ENCODE results near the gene FANCF.
A peak's percentile ranks its signal among the peaks of the same experiment; 100 is the strongest.

Gene FANCF

DNA sequence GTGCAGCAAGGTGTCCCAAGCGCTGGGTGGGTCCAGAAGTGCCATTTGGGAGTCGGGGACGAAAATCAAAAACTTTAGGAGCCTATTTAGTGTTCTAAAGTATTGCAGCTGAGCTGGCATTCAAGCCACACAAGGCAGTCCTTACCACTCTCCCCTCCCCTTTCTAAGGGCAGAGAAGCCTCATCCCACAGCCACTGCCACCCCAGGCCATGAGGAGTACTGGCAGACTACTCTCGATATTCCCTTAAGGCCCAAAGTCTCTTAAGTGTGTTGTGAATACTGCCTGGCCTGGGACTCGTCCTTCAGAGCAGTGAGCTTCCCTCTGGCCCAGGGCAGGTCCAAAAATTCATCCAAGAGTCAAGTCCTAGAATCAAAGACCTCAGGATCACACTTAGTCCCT is 7.8 kb downstream of the FANCF start:
- Histone ChIP-seq H3K9me3 (ENCODE audit: control insufficient read depth, low read length) (peaks cover 13% of the 10 kb centered on the region), H3K4me3 (ENCODE audit: low read length) (no peak overlapping the region), H3K9ac (ENCODE audit: low read length) (no peak overlapping the region), H3K27me3 (replicated peaks; ENCODE audit: control insufficient read depth, insufficient read depth, low read length) (no peaks in the 10 kb centered on the region), H3K4me1 (ENCODE audit: control insufficient read depth, insufficient read depth, low read length) (no peaks in the 10 kb centered on the region), H3K36me3 (ENCODE audit: control insufficient read depth, insufficient read depth, low read length, severe bottlenecking) (no peaks in the 10 kb centered on the region)
- no peak for DNase-seq (ENCODE audit: low read depth)

DNA sequence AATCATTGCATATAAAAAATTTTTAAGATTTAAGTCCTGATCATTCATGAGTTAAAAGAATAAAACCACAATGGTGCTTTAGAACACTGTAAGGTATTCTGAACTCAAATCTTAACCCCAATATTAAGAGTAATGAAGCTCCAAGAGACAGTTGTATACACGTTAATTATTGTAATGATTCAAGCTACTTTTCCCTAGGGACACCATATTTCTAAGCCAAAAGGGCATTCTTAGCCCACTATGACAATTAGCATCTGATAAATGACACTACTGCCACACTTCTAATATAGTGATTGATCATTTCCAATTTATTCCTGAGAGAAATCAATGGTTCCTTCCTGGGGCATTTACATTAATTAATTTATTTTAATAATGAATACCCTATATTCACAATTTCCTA is 21.7 kb downstream of the FANCF start:
- Histone ChIP-seq H3K9me3 (ENCODE audit: control insufficient read depth, low read length) (no peaks in the 10 kb centered on the region), H3K9ac (ENCODE audit: low read length) (no peak overlapping the region), H3K4me1 (ENCODE audit: control insufficient read depth, insufficient read depth, low read length) (no peaks in the 10 kb centered on the region), H3K4me3 (ENCODE audit: low read length) (no peak overlapping the region), H3K36me3 (ENCODE audit: control insufficient read depth, insufficient read depth, low read length, severe bottlenecking) (no peaks in the 10 kb centered on the region), H3K27me3 (replicated peaks; ENCODE audit: control insufficient read depth, insufficient read depth, low read length) (no peaks in the 10 kb centered on the region)
- no peak for DNase-seq (ENCODE audit: low read depth)

DNA sequence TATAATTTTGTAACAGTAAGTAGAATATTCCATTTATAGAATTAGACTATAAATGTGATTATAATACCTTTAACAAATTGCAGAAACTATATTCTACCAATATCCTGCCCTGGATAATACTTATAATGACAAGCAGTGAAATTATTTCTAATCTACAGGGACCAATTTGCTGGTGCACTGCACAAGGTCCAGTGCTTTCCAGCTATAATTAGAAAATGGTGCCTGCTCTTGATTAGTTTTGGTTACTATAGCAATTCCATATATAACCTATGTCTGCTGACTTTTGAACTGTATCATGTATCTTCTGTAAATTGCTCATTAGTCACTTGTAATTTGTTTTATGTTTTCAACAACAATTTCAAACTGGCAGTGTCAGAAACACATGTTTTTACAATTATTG is 23.1 kb downstream of the FANCF start:
- no peaks in the 10 kb centered on the region for H3K36me3 ChIP-seq (ENCODE audit: control insufficient read depth, insufficient read depth, low read length, severe bottlenecking)

GRCh38 chr11:22599458-22599857 is 26.2 kb downstream of the FANCF start:
- Histone ChIP-seq H3K9ac (ENCODE audit: low read length) (no peak overlapping the region), H3K27me3 (replicated peaks; ENCODE audit: control insufficient read depth, insufficient read depth, low read length) (no peaks in the 10 kb centered on the region), H3K4me3 (ENCODE audit: low read length) (no peak overlapping the region), H3K4me1 (ENCODE audit: control insufficient read depth, insufficient read depth, low read length) (no peaks in the 10 kb centered on the region), H3K36me3 (ENCODE audit: control insufficient read depth, insufficient read depth, low read length, severe bottlenecking) (no peaks in the 10 kb centered on the region), H3K9me3 (ENCODE audit: control insufficient read depth, low read length) (peaks cover 4% of the 10 kb centered on the region)
- DNase-seq (ENCODE audit: low read depth), result no peak

More for the DNA sequence above, 23.1 kb downstream of the FANCF start:
- Histone ChIP-seq H3K4me3 (ENCODE audit: low read length) (no peak overlapping the region), H3K27me3 (replicated peaks; ENCODE audit: control insufficient read depth, insufficient read depth, low read length) (no peaks in the 10 kb centered on the region), H3K9me3 (ENCODE audit: control insufficient read depth, low read length) (no peaks in the 10 kb centered on the region), H3K4me1 (ENCODE audit: control insufficient read depth, insufficient read depth, low read length) (no peaks in the 10 kb centered on the region), H3K9ac (ENCODE audit: low read length) (no peak overlapping the region)
- no peak for DNase-seq (ENCODE audit: low read depth)

GRCh38 chr11:22597062-22597461 is 28.6 kb downstream of the FANCF start:
- H3K9ac ChIP-seq (ENCODE audit: low read length), result no peak overlapping the region
- no peak for DNase-seq (ENCODE audit: low read depth)
- no peaks in the 10 kb centered on the region for H3K36me3 ChIP-seq (ENCODE audit: control insufficient read depth, insufficient read depth, low read length, severe bottlenecking)
- no peaks in the 10 kb centered on the region for H3K27me3 ChIP-seq (replicated peaks; ENCODE audit: control insufficient read depth, insufficient read depth, low read length)
- H3K4me3 ChIP-seq (ENCODE audit: low read length), result no peak overlapping the region
- H3K4me1 ChIP-seq (ENCODE audit: control insufficient read depth, insufficient read depth, low read length), result no peaks in the 10 kb centered on the region
- peaks cover 14% of the 10 kb centered on the region for H3K9me3 ChIP-seq (ENCODE audit: control insufficient read depth, low read length)

DNA sequence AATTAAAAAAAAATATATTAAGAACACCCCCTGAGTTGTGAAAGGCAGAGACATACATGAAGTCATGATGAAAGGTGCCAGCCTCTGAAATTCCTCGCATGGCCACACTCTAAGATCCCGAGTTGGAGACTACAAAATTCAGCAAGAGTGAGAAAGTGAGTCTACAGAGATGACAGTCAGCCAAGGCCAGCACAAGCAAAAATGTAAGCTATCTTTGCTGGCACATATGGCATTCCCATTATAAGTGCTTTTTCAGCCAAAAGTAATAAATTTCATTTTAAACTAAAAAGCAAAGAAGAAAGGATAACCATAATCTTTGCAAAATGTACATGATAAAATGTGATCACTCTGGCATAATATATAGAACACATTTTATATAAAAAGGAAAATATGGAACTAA is 40.6 kb downstream of the FANCF start:
- DNase-seq (ENCODE audit: low read depth), result no peak
- Histone ChIP-seq H3K9me3 (ENCODE audit: control insufficient read depth, low read length) (peaks cover 8% of the 10 kb centered on the region), H3K4me1 (ENCODE audit: control insufficient read depth, insufficient read depth, low read length) (no peaks in the 10 kb centered on the region), H3K36me3 (ENCODE audit: control insufficient read depth, insufficient read depth, low read length, severe bottlenecking) (no peaks in the 10 kb centered on the region), H3K4me3 (ENCODE audit: low read length) (no peak overlapping the region), H3K27me3 (replicated peaks; ENCODE audit: control insufficient read depth, insufficient read depth, low read length) (no peaks in the 10 kb centered on the region), H3K9ac (ENCODE audit: low read length) (no peak overlapping the region)

- Histone ChIP-seq H3K9ac (ENCODE audit: low read length) (no peak overlapping the region), H3K4me1 (ENCODE audit: control insufficient read depth, insufficient read depth, low read length) (no peaks in the 10 kb centered on the region), H3K27me3 (replicated peaks; ENCODE audit: control insufficient read depth, insufficient read depth, low read length) (no peaks in the 10 kb centered on the region), H3K4me3 (ENCODE audit: low read length) (no peak overlapping the region), H3K9me3 (ENCODE audit: control insufficient read depth, low read length) (peaks cover 4% of the 10 kb centered on the region), H3K36me3 (ENCODE audit: control insufficient read depth, insufficient read depth, low read length, severe bottlenecking) (no peaks in the 10 kb centered on the region)
- DNase-seq (ENCODE audit: low read depth), result no peak
These were observed 41.6 kb downstream of the FANCF start for GRCh38 chr11:22583963-22584492.

GRCh38 chr11:22582151-22582410 is 43.5 kb downstream of the FANCF start:
- Histone ChIP-seq H3K4me3 (ENCODE audit: low read length) (no peak overlapping the region), H3K9ac (ENCODE audit: low read length) (no peak overlapping the region), H3K4me1 (ENCODE audit: control insufficient read depth, insufficient read depth, low read length) (no peaks in the 10 kb centered on the region), H3K27me3 (replicated peaks; ENCODE audit: control insufficient read depth, insufficient read depth, low read length) (no peaks in the 10 kb centered on the region), H3K36me3 (ENCODE audit: control insufficient read depth, insufficient read depth, low read length, severe bottlenecking) (no peaks in the 10 kb centered on the region), H3K9me3 (ENCODE audit: control insufficient read depth, low read length) (no peaks in the 10 kb centered on the region)
- no peak for DNase-seq (ENCODE audit: low read depth)

DNA sequence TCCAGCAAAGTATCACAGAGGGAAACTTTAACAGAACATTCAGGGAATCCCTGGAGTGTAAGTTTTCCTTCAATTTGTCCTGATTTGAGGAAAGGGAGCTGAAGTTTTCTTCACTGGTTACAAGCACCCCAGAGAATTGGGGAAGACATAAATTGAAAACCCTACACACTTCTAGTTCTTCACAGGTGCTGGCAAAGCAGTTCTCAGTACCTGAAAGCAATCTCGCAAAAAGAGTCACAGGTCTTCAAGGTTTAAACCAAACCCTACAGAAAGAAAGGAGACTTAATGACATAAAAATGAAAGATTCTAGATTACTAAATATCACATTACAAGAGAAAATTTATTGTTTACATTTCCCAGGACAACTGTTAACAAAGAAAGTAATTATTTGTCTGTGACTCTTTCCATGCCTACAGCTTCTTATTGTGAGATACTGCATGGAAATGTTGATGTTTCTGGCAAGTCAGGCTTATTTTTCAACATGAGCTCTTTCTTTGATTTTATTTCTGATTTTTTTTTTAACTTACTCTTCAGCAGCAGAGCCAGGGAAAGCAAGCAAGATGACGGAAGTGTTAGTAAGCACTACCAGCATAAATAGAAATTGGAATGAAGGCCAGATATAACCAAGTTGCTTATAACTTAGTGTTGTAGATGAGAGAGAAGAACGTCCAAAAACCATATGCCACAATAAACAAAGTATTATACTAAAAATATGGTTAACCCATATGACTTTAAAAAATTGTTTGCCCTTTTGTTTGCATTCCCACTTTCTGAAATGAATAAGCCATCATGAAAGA is 44.1 kb downstream of the FANCF start:
- Histone ChIP-seq H3K4me3 (ENCODE audit: low read length) (no peak overlapping the region), H3K9ac (ENCODE audit: low read length) (no peak overlapping the region), H3K4me1 (ENCODE audit: control insufficient read depth, insufficient read depth, low read length) (no peaks in the 10 kb centered on the region), H3K36me3 (ENCODE audit: control insufficient read depth, insufficient read depth, low read length, severe bottlenecking) (no peaks in the 10 kb centered on the region), H3K27me3 (replicated peaks; ENCODE audit: control insufficient read depth, insufficient read depth, low read length) (no peaks in the 10 kb centered on the region), H3K9me3 (ENCODE audit: control insufficient read depth, low read length) (no peaks in the 10 kb centered on the region)
- peak; percentile 1 for DNase-seq (ENCODE audit: low read depth)

DNA sequence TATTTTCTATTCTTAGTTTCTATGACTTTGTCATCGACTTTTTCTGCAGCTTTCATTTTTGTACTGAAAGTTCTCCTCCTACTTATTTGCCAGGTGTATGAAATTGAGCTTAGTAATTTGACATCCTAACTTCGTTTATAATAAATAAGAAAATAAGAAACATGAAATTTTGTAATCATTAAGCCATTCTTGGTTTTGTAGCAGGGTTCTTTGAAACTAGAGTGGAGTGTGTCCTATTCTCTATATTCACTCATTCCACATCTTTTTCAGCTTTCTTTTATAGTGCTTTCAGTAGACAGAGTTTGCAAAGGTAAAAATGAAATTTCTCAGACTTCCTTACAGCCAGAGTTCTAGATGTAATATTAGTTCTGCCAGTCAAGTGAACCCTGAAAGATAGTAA is 47.8 kb downstream of the FANCF start:
- Histone ChIP-seq H3K9ac (ENCODE audit: low read length) (no peak overlapping the region), H3K4me1 (ENCODE audit: control insufficient read depth, insufficient read depth, low read length) (no peaks in the 10 kb centered on the region), H3K36me3 (ENCODE audit: control insufficient read depth, insufficient read depth, low read length, severe bottlenecking) (no peaks in the 10 kb centered on the region), H3K9me3 (ENCODE audit: control insufficient read depth, low read length) (no peaks in the 10 kb centered on the region), H3K27me3 (replicated peaks; ENCODE audit: control insufficient read depth, insufficient read depth, low read length) (no peaks in the 10 kb centered on the region), H3K4me3 (ENCODE audit: low read length) (no peak overlapping the region)
- no peak for DNase-seq (ENCODE audit: low read depth)
